Body of pancreas (tissue), 4 donors: ENCODE measurements around the gene KIRREL3. TPM values are rescaled to one million over a fixed set of nuclear protein-coding genes. Genes with fewer than 3 reads are reported as not detected.

ENCODE experiments used
- ATAC-seq: fragments of 150-250 bp; one replicate; pipeline ENCODE4 v1.9.1; 2016
- DNase-seq, 4 donors: peaks; one replicate each; pipeline ENCODE4 v3.0.0-alpha.2; 2019
- H3K27ac ChIP-seq, 4 donors: fragments of 200-600 bp; sonication (generic); 1 replicate in 3 of 4; 2 replicates in 1 of 4; pipeline versions ENCODE4 v1.5.1 to v1.6.1; 2016 to 2019; ENCODE audit warnings: mild to moderate bottlenecking in 1 of 4, mixed read lengths in 1 of 4, moderate library complexity in 1 of 4
- H3K27me3 ChIP-seq, 2 donors: fragments of 200-600 bp; sonication (generic); one replicate each; pipeline ENCODE4 v1.6.0; 2016; ENCODE audit warnings: mild to moderate bottlenecking in 1 of 2
- H3K36me3 ChIP-seq, 2 donors: fragments of 200-600 bp; sonication (generic); replicated peaks in 1 of 2; 2 replicates each; pipeline ENCODE4 v1.5.1; 2016; ENCODE audit warnings: low read depth in 2 of 2; ENCODE audit not compliant: insufficient read depth in 1 of 2
- H3K4me1 ChIP-seq: fragments of 200-600 bp; sonication (generic); one replicate; pipeline ENCODE4 v1.6.0; 2016
- H3K4me3 ChIP-seq, 2 donors: fragments of 200-600 bp; sonication (generic); 1 replicate in 1 of 2; 2 replicates in 1 of 2; pipeline ENCODE4 v1.5.1; 2016 to 2019
- H3K9me3 ChIP-seq, 3 donors: fragments of 200-600 bp; sonication (generic); 1 replicate in 2 of 3; 2 replicates in 1 of 3; pipeline ENCODE4 v1.5.1; 2016
- CTCF ChIP-seq, 7 experiments: fragments of 450-650 bp in 4 of 7; fragments of 200-600 bp in 3 of 7; sonication (generic) in 3 of 7; IDR thresholded peaks; one replicate each; pipeline ENCODE4 v1.5.1; 2016 to 2019; ENCODE audit warnings: antibody characterized with exemption in 7 of 7
- POLR2A ChIP-seq, 3 donors: fragments of 450-650 bp; IDR thresholded peaks; one replicate each; pipeline ENCODE4 v1.6.1; 2016; ENCODE audit warnings: antibody characterized with exemption in 3 of 3, mild to moderate bottlenecking in 2 of 3
- WGBS, 2 donors: methylation state at CpG; one replicate each; pipeline ENCODE4 v1.1.5; 2017; 5-methylcytosine and 5-hydroxymethylcytosine counted together
- intact Hi-C: fragments of 100-400 bp; cut with DNase I; formaldehyde crosslinking; loops from one replicate; pipeline ENCODE4 v1.15.1; 2023
- total RNA-seq, 2 donors: library from RNA; depleted of rRNA; stranded (reverse); fragments of >200 nt; gene quantifications; one replicate each; pipeline ENCODE4 v1.1.0, GENCODE V29; 2016

The KIRREL3 gene
- total RNA-seq, 2 donors from 2014 or later = 0.26 TPM; not detected in 1

- H3K4me3 ChIP-seq = no peak overlapping the region
- ATAC-seq (no peak), DNase-seq (no peak)
- intact Hi-C loops = no loop called here
- H3K4me1 ChIP-seq = peaks cover 8% of the 10 kb centered on the region
- H3K9me3 ChIP-seq = no peaks in the 10 kb centered on the region
- no peak for TF ChIP-seq POLR2A (IDR thresholded peaks at IDR 0.05)
- TF ChIP-seq CTCF (IDR thresholded peaks at IDR 0.05) = no peak
- no peaks in the 10 kb centered on the region for H3K36me3 ChIP-seq
- no peaks in the 10 kb centered on the region for H3K27me3 ChIP-seq
- no peak overlapping the region for H3K27ac ChIP-seq
Observed at GRCh38 chr11:126823274-126823673, 177.3 kb downstream of the KIRREL3 start.

GRCh38 chr11:126821827-126822226 lies 178.7 kb downstream of the KIRREL3 start:
- no peak for TF ChIP-seq CTCF (IDR thresholded peaks at IDR 0.05)
- WGBS, 2 donors = 92 to 96% methylated on average over 1 of the region's 1 CpG
- H3K27ac ChIP-seq = no peak overlapping the region
- no peak overlapping the region for H3K4me3 ChIP-seq
- ATAC-seq (no peak), DNase-seq (no peak)
- H3K9me3 ChIP-seq = no peaks in the 10 kb centered on the region
- peaks cover 8% of the 10 kb centered on the region for H3K4me1 ChIP-seq
- intact Hi-C loops = no loop called here
- H3K36me3 ChIP-seq = no peaks in the 10 kb centered on the region
- no peaks in the 10 kb centered on the region for H3K27me3 ChIP-seq

- H3K4me1 ChIP-seq = peaks cover 8% of the 10 kb centered on the region
Observed at GRCh38 chr11:126819194-126819593, 181.4 kb downstream of the KIRREL3 start.

GRCh38 chr11:126817523-126818450 lies 182.8 kb downstream of the KIRREL3 start:
- intact Hi-C loops = no loop called here
- no peaks in the 10 kb centered on the region for H3K36me3 ChIP-seq
- no peaks in the 10 kb centered on the region for H3K27me3 ChIP-seq
- no peak overlapping the region for H3K27ac ChIP-seq
- ATAC-seq = no peak
- DNase-seq = no peak
- no peaks in the 10 kb centered on the region for H3K9me3 ChIP-seq
- H3K4me3 ChIP-seq = no peak overlapping the region
- H3K4me1 ChIP-seq = peaks cover 4% of the 10 kb centered on the region
- no peak for TF ChIP-seq POLR2A (IDR thresholded peaks at IDR 0.05)
- TF ChIP-seq CTCF (IDR thresholded peaks at IDR 0.05) = no peak
- 54 to 66% methylated on average over 11 of the region's 11 CpGs for WGBS, 2 donors

More at GRCh38 chr11:126819194-126819593, 181.4 kb downstream of the KIRREL3 start:
- Histone ChIP-seq H3K36me3 (no peaks in the 10 kb centered on the region), H3K4me3 (no peak overlapping the region), H3K27ac (no peak overlapping the region), H3K27me3 (no peaks in the 10 kb centered on the region), H3K9me3 (no peaks in the 10 kb centered on the region)
- DNase-seq (no peak), ATAC-seq (no peak)
- intact Hi-C loops = no loop called here
- TF ChIP-seq POLR2A (IDR thresholded peaks at IDR 0.05) = no peak
- TF ChIP-seq CTCF (IDR thresholded peaks at IDR 0.05) = no peak
- 76 to 85% methylated on average over 5 to 10 of the region's 10 CpGs for WGBS, 2 donors

- no peak for ATAC-seq
- peaks cover 4% of the 10 kb centered on the region for H3K4me1 ChIP-seq
- whole genome bisulfite sequencing, 2 donors = 50 to 69% methylated on average over 1 of the region's 1 CpG
- no peak for TF ChIP-seq CTCF (IDR thresholded peaks at IDR 0.05)
- no peak for TF ChIP-seq POLR2A (IDR thresholded peaks at IDR 0.05)
- no peaks in the 10 kb centered on the region for H3K9me3 ChIP-seq
- DNase-seq = no peak
- H3K27me3 ChIP-seq = no peaks in the 10 kb centered on the region
- no peak overlapping the region for H3K4me3 ChIP-seq
- H3K36me3 ChIP-seq = no peaks in the 10 kb centered on the region
- intact Hi-C loops = no loop called here
- peak overlapping the region in 1 of 4 donors; percentile 7 for H3K27ac ChIP-seq
Observed at GRCh38 chr11:126817096-126817495, 183.5 kb downstream of the KIRREL3 start.
